ENCODE data around the gene CFAP53. TPM values are rescaled to one million over a fixed set of nuclear protein-coding genes. Genes with fewer than 3 reads are reported as not detected.

CFAP53 gene, protein sequence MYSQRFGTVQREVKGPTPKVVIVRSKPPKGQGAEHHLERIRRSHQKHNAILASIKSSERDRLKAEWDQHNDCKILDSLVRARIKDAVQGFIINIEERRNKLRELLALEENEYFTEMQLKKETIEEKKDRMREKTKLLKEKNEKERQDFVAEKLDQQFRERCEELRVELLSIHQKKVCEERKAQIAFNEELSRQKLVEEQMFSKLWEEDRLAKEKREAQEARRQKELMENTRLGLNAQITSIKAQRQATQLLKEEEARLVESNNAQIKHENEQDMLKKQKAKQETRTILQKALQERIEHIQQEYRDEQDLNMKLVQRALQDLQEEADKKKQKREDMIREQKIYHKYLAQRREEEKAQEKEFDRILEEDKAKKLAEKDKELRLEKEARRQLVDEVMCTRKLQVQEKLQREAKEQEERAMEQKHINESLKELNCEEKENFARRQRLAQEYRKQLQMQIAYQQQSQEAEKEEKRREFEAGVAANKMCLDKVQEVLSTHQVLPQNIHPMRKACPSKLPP
- 0.38 and 0.66 TPM in 2 replicates for polyA plus RNA-seq (2011; rRNA removed)
- 0.18 and 0.21 TPM in 2 replicates for polyA plus RNA-seq (2012; cell fraction: cytosol; rRNA removed)
- polyA plus RNA-seq (2012; cell fraction: nucleus; rRNA removed): 0.05 and 0.06 TPM in 2 replicates
- 0.45 to 0.55 TPM (median 0.54 TPM) in 3 replicates for polyA plus RNA-seq (2017; fragmentation: RNase III; extraction: RNeasy Plus Mini Kit Qiagen cat#74134 plus additional on column Dnase treatment)
- polyA minus RNA-seq (2011; rRNA and poly(A)+ RNA removed): 0.12 and 0.19 TPM in 2 replicates

DNA sequence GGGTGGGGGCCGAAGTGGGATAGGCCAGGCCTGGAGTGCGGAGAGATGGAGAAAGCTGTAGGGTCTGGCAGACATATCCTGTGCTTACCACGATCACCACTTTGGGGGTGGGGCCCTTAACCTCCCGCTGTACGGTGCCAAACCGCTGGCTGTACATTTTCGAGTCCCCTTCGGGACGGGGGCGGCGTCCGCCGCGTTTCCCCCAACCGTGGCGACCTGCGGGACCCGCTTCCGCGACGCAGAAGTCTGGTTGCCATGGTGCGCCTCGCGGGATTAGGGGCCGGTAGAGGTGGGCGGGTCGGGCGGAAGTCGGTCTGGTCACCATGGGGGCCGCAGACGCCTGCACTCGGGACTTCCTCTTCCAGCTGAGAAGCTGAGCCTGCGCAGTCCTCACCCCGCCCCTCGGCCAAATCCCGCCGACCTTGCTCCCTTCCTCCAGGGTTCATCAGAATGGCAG lies at the start of gene CFAP53:
TSS of gene CFAP53 (minus strand) at position 248 of the 457 bp plus-strand sequence. CDS start at position 157, 91 bp downstream.
- ChIA-PET POLR2A (interaction anchor here (1.0 kb wide), 1 partner anchor 15 kb away, joined by 14 read pairs; the partner anchor contains the start of gene MBD1), CTCF (interaction anchor here (0.7 to 1.2 kb wide), 4 partner anchors 15 to 91 kb away, joined by 3 to 4 read pairs (median 4); partner anchors contain the start of genes MBD1 and MYO5B)
- Histone ChIP-seq H3K9me3 (no peaks in the 10 kb centered on the region), H3K4me1 (peaks cover 8% of the 10 kb centered on the region; the same call in 1 of the 3 replicates), H3K4me2 (peak within 1 kb of the TSS; percentile 88), H3K4me3 (peak within 1 kb of the TSS; percentile 94), H3K27ac (peak within 1 kb of the TSS; percentile 78 to 87)
- peak; percentile 84 to 85 for DNase-seq (ENCODE audit: low read depth in 1 of 2, low spot score in 1 of 2)
- ATAC-seq: peak; percentile 94 to 96
- FAIRE-seq: no peak
- TF ChIP-seq POLR2AphosphoS2 (conservative IDR thresholded peaks at IDR 0.05; ENCODE audit: low read length): no peak
- TF ChIP-seq, protein P1, sequence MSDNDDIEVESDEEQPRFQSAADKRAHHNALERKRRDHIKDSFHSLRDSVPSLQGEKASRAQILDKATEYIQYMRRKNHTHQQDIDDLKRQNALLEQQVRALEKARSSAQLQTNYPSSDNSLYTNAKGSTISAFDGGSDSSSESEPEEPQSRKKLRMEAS (IDR thresholded peaks at IDR 0.05): 0 out of 2 replicates have a peak, but pooled peaks have one; percentile 29
- TF ChIP-seq PHF8 (IDR thresholded peaks at IDR 0.05; ENCODE audit: borderline replicate concordance, low read depth): peak; percentile 73; the same call in 1 of the 2 replicates
- no peak for TF ChIP-seq HDAC2 (IDR thresholded peaks at IDR 0.05)
- TF ChIP-seq POLR2A (IDR thresholded peaks at IDR 0.05; ENCODE audit: low read length): peak; percentile 39; the same call in 1 of the 2 replicates
- TF ChIP-seq CHD2 (IDR thresholded peaks at IDR 0.05; ENCODE audit: low read length, partially characterized antibody): peak; percentile 69
- TF ChIP-seq ZSCAN20 (CRISPR knock-in tag; IDR thresholded peaks at IDR 0.05): no peak
- TF ChIP-seq, protein P2, sequence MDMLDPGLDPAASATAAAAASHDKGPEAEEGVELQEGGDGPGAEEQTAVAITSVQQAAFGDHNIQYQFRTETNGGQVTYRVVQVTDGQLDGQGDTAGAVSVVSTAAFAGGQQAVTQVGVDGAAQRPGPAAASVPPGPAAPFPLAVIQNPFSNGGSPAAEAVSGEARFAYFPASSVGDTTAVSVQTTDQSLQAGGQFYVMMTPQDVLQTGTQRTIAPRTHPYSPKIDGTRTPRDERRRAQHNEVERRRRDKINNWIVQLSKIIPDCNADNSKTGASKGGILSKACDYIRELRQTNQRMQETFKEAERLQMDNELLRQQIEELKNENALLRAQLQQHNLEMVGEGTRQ (IDR thresholded peaks at IDR 0.05): no peak
- TF ChIP-seq, protein P3, sequence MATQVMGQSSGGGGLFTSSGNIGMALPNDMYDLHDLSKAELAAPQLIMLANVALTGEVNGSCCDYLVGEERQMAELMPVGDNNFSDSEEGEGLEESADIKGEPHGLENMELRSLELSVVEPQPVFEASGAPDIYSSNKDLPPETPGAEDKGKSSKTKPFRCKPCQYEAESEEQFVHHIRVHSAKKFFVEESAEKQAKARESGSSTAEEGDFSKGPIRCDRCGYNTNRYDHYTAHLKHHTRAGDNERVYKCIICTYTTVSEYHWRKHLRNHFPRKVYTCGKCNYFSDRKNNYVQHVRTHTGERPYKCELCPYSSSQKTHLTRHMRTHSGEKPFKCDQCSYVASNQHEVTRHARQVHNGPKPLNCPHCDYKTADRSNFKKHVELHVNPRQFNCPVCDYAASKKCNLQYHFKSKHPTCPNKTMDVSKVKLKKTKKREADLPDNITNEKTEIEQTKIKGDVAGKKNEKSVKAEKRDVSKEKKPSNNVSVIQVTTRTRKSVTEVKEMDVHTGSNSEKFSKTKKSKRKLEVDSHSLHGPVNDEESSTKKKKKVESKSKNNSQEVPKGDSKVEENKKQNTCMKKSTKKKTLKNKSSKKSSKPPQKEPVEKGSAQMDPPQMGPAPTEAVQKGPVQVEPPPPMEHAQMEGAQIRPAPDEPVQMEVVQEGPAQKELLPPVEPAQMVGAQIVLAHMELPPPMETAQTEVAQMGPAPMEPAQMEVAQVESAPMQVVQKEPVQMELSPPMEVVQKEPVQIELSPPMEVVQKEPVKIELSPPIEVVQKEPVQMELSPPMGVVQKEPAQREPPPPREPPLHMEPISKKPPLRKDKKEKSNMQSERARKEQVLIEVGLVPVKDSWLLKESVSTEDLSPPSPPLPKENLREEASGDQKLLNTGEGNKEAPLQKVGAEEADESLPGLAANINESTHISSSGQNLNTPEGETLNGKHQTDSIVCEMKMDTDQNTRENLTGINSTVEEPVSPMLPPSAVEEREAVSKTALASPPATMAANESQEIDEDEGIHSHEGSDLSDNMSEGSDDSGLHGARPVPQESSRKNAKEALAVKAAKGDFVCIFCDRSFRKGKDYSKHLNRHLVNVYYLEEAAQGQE (IDR thresholded peaks at IDR 0.05): peak; percentile 60
- TF ChIP-seq ESRRA (IDR thresholded peaks at IDR 0.05; ENCODE audit: borderline replicate concordance, low read length): no peak
- TF ChIP-seq RCOR1 (IDR thresholded peaks at IDR 0.05; ENCODE audit: low read depth, low read length): no peak
- TF ChIP-seq, protein P4, sequence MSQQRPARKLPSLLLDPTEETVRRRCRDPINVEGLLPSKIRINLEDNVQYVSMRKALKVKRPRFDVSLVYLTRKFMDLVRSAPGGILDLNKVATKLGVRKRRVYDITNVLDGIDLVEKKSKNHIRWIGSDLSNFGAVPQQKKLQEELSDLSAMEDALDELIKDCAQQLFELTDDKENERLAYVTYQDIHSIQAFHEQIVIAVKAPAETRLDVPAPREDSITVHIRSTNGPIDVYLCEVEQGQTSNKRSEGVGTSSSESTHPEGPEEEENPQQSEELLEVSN (IDR thresholded peaks at IDR 0.05; ENCODE audit: borderline replicate concordance, low read depth): peak; percentile 34; the same call in 1 of the 2 replicates
- TF ChIP-seq GATA3 (IDR thresholded peaks at IDR 0.05; ENCODE audit: borderline replicate concordance): no peak
- 2% methylated on average over 7 of the region's 37 CpGs for WGBS (ENCODE audit: missing lambda C conversion rate)

DNA sequence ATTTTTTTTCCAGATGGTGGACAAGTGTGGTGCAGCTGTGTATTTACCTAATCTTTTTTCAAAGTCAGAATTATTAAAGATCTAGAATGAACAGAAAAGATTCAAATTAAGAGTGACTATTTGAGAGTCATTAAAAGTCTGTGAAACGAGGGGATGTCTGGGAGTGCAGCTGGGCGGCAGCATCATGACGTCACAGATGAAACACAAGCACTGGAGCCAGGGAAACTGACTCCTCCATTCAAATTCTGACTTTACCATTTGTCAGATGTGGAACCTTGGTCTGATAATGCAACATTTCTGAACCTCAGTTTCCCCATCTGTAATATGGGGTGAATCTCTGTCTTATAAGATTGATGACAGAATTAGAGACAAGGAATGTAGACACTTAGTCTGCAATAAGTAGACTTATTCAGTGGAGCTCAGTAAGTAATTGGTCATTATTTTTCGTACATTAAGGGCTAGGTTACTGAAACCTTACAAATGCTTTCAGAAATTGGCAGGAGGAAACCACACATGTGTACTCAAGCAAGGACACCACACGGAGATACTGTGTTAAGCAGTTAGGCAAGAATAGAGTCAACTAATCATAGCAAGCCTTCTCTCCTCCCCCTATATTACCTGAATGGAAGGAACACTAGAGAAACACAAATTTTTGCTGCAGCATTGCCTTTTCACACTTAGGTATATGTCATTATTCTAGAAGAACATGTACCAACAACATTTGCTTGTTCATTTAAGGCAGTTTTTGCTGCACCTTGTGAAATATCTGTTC lies 49.0 kb upstream of the CFAP53 start:
- Histone ChIP-seq H3K9me3 (no peaks in the 10 kb centered on the region), H3K27ac (no peak overlapping the region), H3K4me1 (no peaks in the 10 kb centered on the region), H3K4me2 (no peak overlapping the region), H3K4me3 (no peak overlapping the region)
- CTCF ChIA-PET: no interaction called here
- POLR2A ChIA-PET: no interaction called here
- 48% methylated on average over 5 of the region's 5 CpGs for WGBS (ENCODE audit: missing lambda C conversion rate)
- FAIRE-seq (no peak), DNase-seq (ENCODE audit: low read depth in 1 of 2, low spot score in 1 of 2) (no peak), ATAC-seq (no peak)
- TF ChIP-seq, protein P5, sequence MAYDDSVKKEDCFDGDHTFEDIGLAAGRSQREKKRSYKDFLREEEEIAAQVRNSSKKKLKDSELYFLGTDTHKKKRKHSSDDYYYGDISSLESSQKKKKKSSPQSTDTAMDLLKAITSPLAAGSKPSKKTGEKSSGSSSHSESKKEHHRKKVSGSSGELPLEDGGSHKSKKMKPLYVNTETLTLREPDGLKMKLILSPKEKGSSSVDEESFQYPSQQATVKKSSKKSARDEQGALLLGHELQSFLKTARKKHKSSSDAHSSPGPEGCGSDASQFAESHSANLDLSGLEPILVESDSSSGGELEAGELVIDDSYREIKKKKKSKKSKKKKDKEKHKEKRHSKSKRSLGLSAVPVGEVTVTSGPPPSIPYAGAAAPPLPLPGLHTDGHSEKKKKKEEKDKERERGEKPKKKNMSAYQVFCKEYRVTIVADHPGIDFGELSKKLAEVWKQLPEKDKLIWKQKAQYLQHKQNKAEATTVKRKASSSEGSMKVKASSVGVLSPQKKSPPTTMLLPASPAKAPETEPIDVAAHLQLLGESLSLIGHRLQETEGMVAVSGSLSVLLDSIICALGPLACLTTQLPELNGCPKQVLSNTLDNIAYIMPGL (CRISPR knock-in tag; IDR thresholded peaks at IDR 0.05; ENCODE audit: borderline replicate concordance): no peak
- no peak for TF ChIP-seq ZSCAN20 (CRISPR knock-in tag; IDR thresholded peaks at IDR 0.05)
- TF ChIP-seq, protein P1 (IDR thresholded peaks at IDR 0.05): no peak
- TF ChIP-seq NR3C1 (IDR thresholded peaks at IDR 0.05): no peak
- no peak for TF ChIP-seq HEYL (CRISPR knock-in tag; IDR thresholded peaks at IDR 0.05)
- TF ChIP-seq FOSB (CRISPR knock-in tag; IDR thresholded peaks at IDR 0.05): no peak
- TF ChIP-seq FOXS1 (CRISPR knock-in tag; IDR thresholded peaks at IDR 0.05): no peak
- no peak for TF ChIP-seq RCOR1 (IDR thresholded peaks at IDR 0.05; ENCODE audit: low read depth, low read length)
- TF ChIP-seq POLR2AphosphoS2 (conservative IDR thresholded peaks at IDR 0.05; ENCODE audit: low read length): no peak
- no peak for TF ChIP-seq TFCP2L1 (CRISPR knock-in tag; IDR thresholded peaks at IDR 0.05)
- no peak for TF ChIP-seq CBX8 (IDR thresholded peaks at IDR 0.05)
- TF ChIP-seq SMC3 (IDR thresholded peaks at IDR 0.05): no peak
- TF ChIP-seq, protein P6, sequence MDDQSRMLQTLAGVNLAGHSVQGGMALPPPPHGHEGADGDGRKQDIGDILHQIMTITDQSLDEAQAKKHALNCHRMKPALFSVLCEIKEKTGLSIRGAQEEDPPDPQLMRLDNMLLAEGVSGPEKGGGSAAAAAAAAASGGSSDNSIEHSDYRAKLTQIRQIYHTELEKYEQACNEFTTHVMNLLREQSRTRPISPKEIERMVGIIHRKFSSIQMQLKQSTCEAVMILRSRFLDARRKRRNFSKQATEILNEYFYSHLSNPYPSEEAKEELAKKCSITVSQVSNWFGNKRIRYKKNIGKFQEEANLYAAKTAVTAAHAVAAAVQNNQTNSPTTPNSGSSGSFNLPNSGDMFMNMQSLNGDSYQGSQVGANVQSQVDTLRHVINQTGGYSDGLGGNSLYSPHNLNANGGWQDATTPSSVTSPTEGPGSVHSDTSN (IDR thresholded peaks at IDR 0.05): no peak
- no peak for TF ChIP-seq MAZ (IDR thresholded peaks at IDR 0.05; ENCODE audit: borderline replicate concordance, low read depth, low read length)
